ENCODE measurements around the gene SORBS2. TPM values are rescaled to one million over a fixed set of nuclear protein-coding genes. Genes with fewer than 3 reads are reported as not detected.

The SORBS2 gene
- total RNA-seq, 2 experiments from 2014 or later, result not detected

- DNase-seq (no peak), ATAC-seq (no peak)
- Mint-ChIP-seq H3K4me3 (no peak overlapping the region), H3K27me3 (no peaks in the 10 kb centered on the region), H3K9me3 (ENCODE audit: low read depth) (peaks cover 2% of the 10 kb centered on the region), H3K36me3 (no peaks in the 10 kb centered on the region), H3K27ac (no peak overlapping the region), H3K4me1 (no peaks in the 10 kb centered on the region)
- CTCF ChIA-PET, result no interaction called here
Observed at GRCh38 chr4:185839770-185840169, 27.8 kb upstream of the SORBS2 start.

GRCh38 chr4:185839194-185839712 lies 27.3 kb upstream of the SORBS2 start:
- Mint-ChIP-seq H3K9me3 (ENCODE audit: low read depth) (peaks cover 2% of the 10 kb centered on the region), H3K27me3 (no peaks in the 10 kb centered on the region), H3K4me3 (no peak overlapping the region), H3K36me3 (no peaks in the 10 kb centered on the region), H3K27ac (no peak overlapping the region), H3K4me1 (no peaks in the 10 kb centered on the region)
- no peak for ATAC-seq
- no peak for DNase-seq
- CTCF ChIA-PET, result no interaction called here

GRCh38 chr4:185838514-185839193 lies 26.7 kb upstream of the SORBS2 start:
- CTCF ChIA-PET, result no interaction called here

GRCh38 chr4:185838104-185838452 lies 26.1 kb upstream of the SORBS2 start:
- Mint-ChIP-seq H3K36me3 (no peaks in the 10 kb centered on the region), H3K4me3 (no peak overlapping the region), H3K27me3 (peaks cover under 1% of the 10 kb centered on the region), H3K27ac (no peak overlapping the region), H3K4me1 (no peaks in the 10 kb centered on the region), H3K9me3 (ENCODE audit: low read depth) (peaks cover 2% of the 10 kb centered on the region)
- CTCF ChIA-PET, result no interaction called here
- DNase-seq (no peak), ATAC-seq (no peak)

More at GRCh38 chr4:185838514-185839193, 26.7 kb upstream of the SORBS2 start:
- Mint-ChIP-seq H3K4me1 (no peaks in the 10 kb centered on the region), H3K4me3 (no peak overlapping the region), H3K27me3 (no peaks in the 10 kb centered on the region), H3K27ac (no peak overlapping the region), H3K9me3 (ENCODE audit: low read depth) (peaks cover 2% of the 10 kb centered on the region), H3K36me3 (no peaks in the 10 kb centered on the region)
- ATAC-seq (no peak), DNase-seq (no peak)

- Mint-ChIP-seq H3K27me3 (peaks cover 3% of the 10 kb centered on the region), H3K27ac (no peak overlapping the region), H3K4me3 (no peak overlapping the region), H3K4me1 (no peaks in the 10 kb centered on the region), H3K9me3 (ENCODE audit: low read depth) (peaks cover 2% of the 10 kb centered on the region), H3K36me3 (no peaks in the 10 kb centered on the region)
- ATAC-seq (no peak), DNase-seq (no peak)
- CTCF ChIA-PET, result no interaction called here
Observed at GRCh38 chr4:185837415-185838103, 25.6 kb upstream of the SORBS2 start.

GRCh38 chr4:185836241-185837084 lies 24.5 kb upstream of the SORBS2 start:
- no peaks in the 10 kb centered on the region for H3K4me1 Mint-ChIP-seq
- CTCF ChIA-PET, result no interaction called here
- peaks cover 3% of the 10 kb centered on the region for H3K27me3 Mint-ChIP-seq
- no peak for DNase-seq
- no peak for ATAC-seq
- no peaks in the 10 kb centered on the region for H3K9me3 Mint-ChIP-seq (ENCODE audit: low read depth)
- no peak overlapping the region for H3K27ac Mint-ChIP-seq
- no peak overlapping the region for H3K4me3 Mint-ChIP-seq
- H3K36me3 Mint-ChIP-seq, result no peaks in the 10 kb centered on the region

- ATAC-seq (no peak), DNase-seq (no peak)
- Mint-ChIP-seq H3K36me3 (no peaks in the 10 kb centered on the region), H3K27me3 (peaks cover 3% of the 10 kb centered on the region), H3K4me1 (no peaks in the 10 kb centered on the region), H3K27ac (no peak overlapping the region), H3K9me3 (ENCODE audit: low read depth) (no peaks in the 10 kb centered on the region), H3K4me3 (no peak overlapping the region)
- CTCF ChIA-PET, result no interaction called here
Observed at GRCh38 chr4:185835814-185836213, 23.8 kb upstream of the SORBS2 start.

- Mint-ChIP-seq H3K27ac (no peak overlapping the region), H3K9me3 (ENCODE audit: low read depth) (no peaks in the 10 kb centered on the region), H3K4me1 (no peaks in the 10 kb centered on the region), H3K4me3 (no peak overlapping the region), H3K27me3 (peaks cover 3% of the 10 kb centered on the region), H3K36me3 (no peaks in the 10 kb centered on the region)
- no peak for ATAC-seq
- CTCF ChIA-PET, result no interaction called here
- no peak for DNase-seq
Observed at GRCh38 chr4:185835336-185835735, 23.3 kb upstream of the SORBS2 start.

- no peak for DNase-seq
- ATAC-seq, result no peak
- H3K36me3 Mint-ChIP-seq, result no peaks in the 10 kb centered on the region
- CTCF ChIA-PET, result no interaction called here
- H3K27ac Mint-ChIP-seq, result no peak overlapping the region
- H3K4me1 Mint-ChIP-seq, result no peaks in the 10 kb centered on the region
- peaks cover 3% of the 10 kb centered on the region for H3K27me3 Mint-ChIP-seq
- H3K9me3 Mint-ChIP-seq (ENCODE audit: low read depth), result no peaks in the 10 kb centered on the region
- no peak overlapping the region for H3K4me3 Mint-ChIP-seq
Observed at GRCh38 chr4:185834778-185835177, 22.8 kb upstream of the SORBS2 start.

- Mint-ChIP-seq H3K4me3 (no peak overlapping the region), H3K36me3 (no peaks in the 10 kb centered on the region), H3K27ac (no peak overlapping the region), H3K9me3 (ENCODE audit: low read depth) (no peaks in the 10 kb centered on the region), H3K27me3 (peaks cover 3% of the 10 kb centered on the region), H3K4me1 (no peaks in the 10 kb centered on the region)
- CTCF ChIA-PET, result no interaction called here
- ATAC-seq, result no peak
- DNase-seq, result no peak
Observed at GRCh38 chr4:185834088-185834487, 22.1 kb upstream of the SORBS2 start.

GRCh38 chr4:185833055-185833598 lies 21.1 kb upstream of the SORBS2 start:
- CTCF ChIA-PET, result no interaction called here
- Mint-ChIP-seq H3K27me3 (peaks cover 3% of the 10 kb centered on the region), H3K4me3 (no peak overlapping the region), H3K4me1 (no peaks in the 10 kb centered on the region), H3K27ac (no peak overlapping the region), H3K36me3 (no peaks in the 10 kb centered on the region), H3K9me3 (ENCODE audit: low read depth) (no peaks in the 10 kb centered on the region)
- ATAC-seq (no peak), DNase-seq (no peak)

- Mint-ChIP-seq H3K4me1 (no peaks in the 10 kb centered on the region), H3K27ac (no peak overlapping the region)
Observed at GRCh38 chr4:185831125-185831815, 19.3 kb upstream of the SORBS2 start.

More at GRCh38 chr4:185831125-185831815, 19.3 kb upstream of the SORBS2 start:
- no peaks in the 10 kb centered on the region for H3K9me3 Mint-ChIP-seq (ENCODE audit: low read depth)
- peaks cover 3% of the 10 kb centered on the region for H3K27me3 Mint-ChIP-seq
- H3K4me3 Mint-ChIP-seq, result no peak overlapping the region
- H3K36me3 Mint-ChIP-seq, result no peaks in the 10 kb centered on the region
- CTCF ChIA-PET, result no interaction called here
- no peak for ATAC-seq
- DNase-seq, result no peak

Measured in activated CD8-positive, alpha-beta memory T cell treated with anti-CD3 and anti-CD28 coated beads, Interleukin-2, amount 10 ng/mL, durations not matched to agents 7 days and 5 days (primary cell).